DND-41 (cell line): ENCODE data around the gene GPX5.

ENCODE experiments used
- CTCF ChIP-seq: IDR thresholded peaks from 2 replicates; pipeline ENCODE4 v1.5.1; 2012; ENCODE audit warnings: borderline replicate concordance, low read length, moderate library complexity, mild to moderate bottlenecking; ENCODE audit not compliant: poor library complexity, severe bottlenecking; ENCODE audit errors: extremely low read depth
- EZH2 ChIP-seq: IDR thresholded peaks from 3 replicates; pipeline ENCODE4 v1.6.1; 2012; ENCODE audit warnings: borderline replicate concordance, low read depth, mild to moderate bottlenecking, moderate library complexity, low read length, inconsistent platforms; ENCODE audit not compliant: severe bottlenecking

GRCh38 chr6:28486988-28487742, 38.5 kb upstream of the GPX5 start:
- TF ChIP-seq CTCF = no peak
- no peak for TF ChIP-seq EZH2
